Neural progenitor cell (in vitro differentiated cells): ENCODE results near the gene KRTAP5-9.

Source experiments
- EZH2phosphoT487 ChIP-seq: fragments of 200-600 bp; sonication (generic); IDR thresholded peaks from 2 replicates; pipeline ENCODE4 v1.6.1; 2017; ENCODE audit warnings: antibody characterized with exemption
- TF ChIP-seq, protein P1 (sequence below): fragments of 200-600 bp; sonication (generic); IDR thresholded peaks from 2 replicates; pipeline ENCODE4 v1.5.1; 2017; ENCODE audit warnings: antibody characterized with exemption, mild to moderate bottlenecking

DNA sequence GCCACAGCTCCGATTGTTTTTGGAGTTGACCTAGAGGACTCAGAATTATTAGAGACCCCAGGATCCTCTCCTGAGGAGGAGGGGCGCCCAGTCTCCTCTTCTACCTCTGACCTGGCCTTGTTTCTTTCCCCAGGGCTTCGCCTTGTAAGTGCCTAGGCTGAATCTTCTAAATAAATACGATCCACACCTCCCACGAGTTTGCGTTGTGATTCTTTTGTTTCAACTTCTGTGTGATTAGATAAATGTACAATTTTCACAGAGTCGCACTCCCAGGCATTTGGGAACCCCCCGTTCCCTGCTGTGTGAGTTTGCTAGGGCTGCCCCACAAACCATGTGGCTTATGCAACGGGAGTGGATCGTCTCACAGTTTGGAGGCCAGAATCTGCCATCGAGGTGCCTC is 9.2 kb upstream of the KRTAP5-9 start:
- TF ChIP-seq, protein P1, sequence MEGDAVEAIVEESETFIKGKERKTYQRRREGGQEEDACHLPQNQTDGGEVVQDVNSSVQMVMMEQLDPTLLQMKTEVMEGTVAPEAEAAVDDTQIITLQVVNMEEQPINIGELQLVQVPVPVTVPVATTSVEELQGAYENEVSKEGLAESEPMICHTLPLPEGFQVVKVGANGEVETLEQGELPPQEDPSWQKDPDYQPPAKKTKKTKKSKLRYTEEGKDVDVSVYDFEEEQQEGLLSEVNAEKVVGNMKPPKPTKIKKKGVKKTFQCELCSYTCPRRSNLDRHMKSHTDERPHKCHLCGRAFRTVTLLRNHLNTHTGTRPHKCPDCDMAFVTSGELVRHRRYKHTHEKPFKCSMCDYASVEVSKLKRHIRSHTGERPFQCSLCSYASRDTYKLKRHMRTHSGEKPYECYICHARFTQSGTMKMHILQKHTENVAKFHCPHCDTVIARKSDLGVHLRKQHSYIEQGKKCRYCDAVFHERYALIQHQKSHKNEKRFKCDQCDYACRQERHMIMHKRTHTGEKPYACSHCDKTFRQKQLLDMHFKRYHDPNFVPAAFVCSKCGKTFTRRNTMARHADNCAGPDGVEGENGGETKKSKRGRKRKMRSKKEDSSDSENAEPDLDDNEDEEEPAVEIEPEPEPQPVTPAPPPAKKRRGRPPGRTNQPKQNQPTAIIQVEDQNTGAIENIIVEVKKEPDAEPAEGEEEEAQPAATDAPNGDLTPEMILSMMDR = no peak
- TF ChIP-seq EZH2phosphoT487 = no peak
